Smooth muscle cell (in vitro differentiated cells): ENCODE measurements around the gene DCTN2. TPM values are rescaled to one million over a fixed set of nuclear protein-coding genes. Genes with fewer than 3 reads are reported as not detected.
"Not testable (repeated sequence)": the region's sequence is repeated elsewhere in the genome, so short reads cannot be mapped to it uniquely, and the experiment has no call there.

Experiments
- DNase-seq: peaks from one replicate; lab custom pipeline; 2025; ENCODE audit not compliant: unreplicated experiment; lab: John Stamatoyannopoulos, UW
- H2AFZ ChIP-seq: fragments of 200-600 bp; sonication (generic); 2 replicates; pipeline ENCODE4 v1.6.0; 2016; ENCODE audit warnings: antibody characterized with exemption, low read depth, mild to moderate bottlenecking
- H3F3A ChIP-seq: fragments of 200-600 bp; sonication (generic); 2 replicates; pipeline ENCODE4 v1.6.0; 2017; ENCODE audit warnings: antibody characterized with exemption, low read depth
- H3K27ac ChIP-seq: fragments of 200-600 bp; sonication (generic); 2 replicates; pipeline ENCODE4 v1.5.1; 2016; ENCODE audit warnings: low read depth, mild to moderate bottlenecking
- H3K27me3 ChIP-seq: fragments of 200-600 bp; sonication (generic); 2 replicates; pipeline ENCODE4 v1.6.1; 2016; ENCODE audit warnings: low read depth, mild to moderate bottlenecking
- H3K36me3 ChIP-seq: fragments of 200-600 bp; sonication (generic); 2 replicates; pipeline ENCODE4 v1.5.1; 2016; ENCODE audit warnings: low read depth
- H3K4me1 ChIP-seq: fragments of 200-600 bp; sonication (generic); 2 replicates; pipeline ENCODE4 v1.5.1; 2016; ENCODE audit warnings: low read depth
- H3K4me2 ChIP-seq: fragments of 200-600 bp; sonication (generic); 2 replicates; pipeline ENCODE4 v1.6.0; 2016; ENCODE audit warnings: mild to moderate bottlenecking
- H3K4me3 ChIP-seq: fragments of 200-600 bp; sonication (generic); 2 replicates; pipeline ENCODE4 v1.5.1; 2016; ENCODE audit warnings: mild to moderate bottlenecking
- H3K79me2 ChIP-seq: fragments of 200-600 bp; sonication (generic); 2 replicates; pipeline ENCODE4 v1.6.0; 2016; ENCODE audit warnings: low read depth, mild to moderate bottlenecking
- H3K9ac ChIP-seq: fragments of 200-600 bp; sonication (generic); 2 replicates; pipeline ENCODE4 v1.6.0; 2016; ENCODE audit warnings: low read depth
- H3K9me3 ChIP-seq: fragments of 200-600 bp; sonication (generic); replicated peaks from 2 replicates; pipeline ENCODE4 v1.5.1; 2016; ENCODE audit warnings: low read depth
- H4K20me1 ChIP-seq: fragments of 200-600 bp; sonication (generic); 2 replicates; pipeline ENCODE4 v1.6.0; 2016; ENCODE audit warnings: low read depth
- WGBS: methylation state at CpG from one replicate; pipeline ENCODE4 v1.1.7; 2016; ENCODE audit warnings: low lambda C conversion rate; 5-methylcytosine and 5-hydroxymethylcytosine counted together
- polyA plus RNA-seq: library from polyadenylated mRNA; unstranded; fragments of >200 nt; fragmentation: Nextera tagmentation; extraction: Ambion mirVana; gene quantifications from 2 replicates; pipeline ENCODE4 v1.2.1, GENCODE V29; 2016
- total RNA-seq: library from RNA; depleted of rRNA; stranded (reverse); fragments of >200 nt; gene quantifications from 2 replicates; pipeline ENCODE4 v1.2.3, GENCODE V29; 2014
- TF ChIP-seq, protein P1 (sequence below): fragments of 200-600 bp; sonication (generic); IDR thresholded peaks from 2 replicates; pipeline ENCODE4 v1.5.1; 2017; ENCODE audit warnings: borderline replicate concordance, mild to moderate bottlenecking, antibody characterized with exemption; ENCODE audit not compliant: insufficient read depth, poor library complexity, severe bottlenecking

Gene DCTN2
- total and polyA plus RNA-seq, 2 experiments from 2014 or later = 107 to 119 TPM

DNA sequence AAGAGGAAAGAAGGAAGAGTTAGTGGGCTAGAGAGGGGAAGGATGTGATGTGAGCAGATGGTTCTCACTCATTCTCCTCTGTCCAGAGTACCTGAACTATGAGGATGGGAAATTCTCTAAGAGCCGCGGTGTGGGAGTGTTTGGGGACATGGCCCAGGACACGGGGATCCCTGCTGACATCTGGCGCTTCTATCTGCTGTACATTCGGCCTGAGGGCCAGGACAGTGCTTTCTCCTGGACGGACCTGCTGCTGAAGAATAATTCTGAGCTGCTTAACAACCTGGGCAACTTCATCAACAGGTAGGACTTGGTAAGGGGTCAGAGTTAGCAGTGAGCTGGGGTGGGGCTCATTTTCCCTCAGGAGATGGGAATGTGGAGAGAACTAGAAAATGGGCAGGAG lies 34.3 kb downstream of the DCTN2 start:
- Histone ChIP-seq H3K27me3 (no peaks in the 10 kb centered on the region), H3F3A (peaks cover 54% of the 10 kb centered on the region), H4K20me1 (peaks cover 28% of the 10 kb centered on the region), H2AFZ (no peak overlapping the region), H3K36me3 (peaks cover 5% of the 10 kb centered on the region), H3K4me1 (no peaks in the 10 kb centered on the region), H3K4me2 (no peak overlapping the region), H3K4me3 (no peak overlapping the region), H3K79me2 (peaks cover 9% of the 10 kb centered on the region), H3K9me3 (no peaks in the 10 kb centered on the region), H3K9ac (no peak overlapping the region), H3K27ac (no peak overlapping the region)
- no peak for DNase-seq
- TF ChIP-seq, protein P1, sequence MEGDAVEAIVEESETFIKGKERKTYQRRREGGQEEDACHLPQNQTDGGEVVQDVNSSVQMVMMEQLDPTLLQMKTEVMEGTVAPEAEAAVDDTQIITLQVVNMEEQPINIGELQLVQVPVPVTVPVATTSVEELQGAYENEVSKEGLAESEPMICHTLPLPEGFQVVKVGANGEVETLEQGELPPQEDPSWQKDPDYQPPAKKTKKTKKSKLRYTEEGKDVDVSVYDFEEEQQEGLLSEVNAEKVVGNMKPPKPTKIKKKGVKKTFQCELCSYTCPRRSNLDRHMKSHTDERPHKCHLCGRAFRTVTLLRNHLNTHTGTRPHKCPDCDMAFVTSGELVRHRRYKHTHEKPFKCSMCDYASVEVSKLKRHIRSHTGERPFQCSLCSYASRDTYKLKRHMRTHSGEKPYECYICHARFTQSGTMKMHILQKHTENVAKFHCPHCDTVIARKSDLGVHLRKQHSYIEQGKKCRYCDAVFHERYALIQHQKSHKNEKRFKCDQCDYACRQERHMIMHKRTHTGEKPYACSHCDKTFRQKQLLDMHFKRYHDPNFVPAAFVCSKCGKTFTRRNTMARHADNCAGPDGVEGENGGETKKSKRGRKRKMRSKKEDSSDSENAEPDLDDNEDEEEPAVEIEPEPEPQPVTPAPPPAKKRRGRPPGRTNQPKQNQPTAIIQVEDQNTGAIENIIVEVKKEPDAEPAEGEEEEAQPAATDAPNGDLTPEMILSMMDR = no peak
- WGBS = 95% methylated on average over 6 of the region's 6 CpGs

DNA sequence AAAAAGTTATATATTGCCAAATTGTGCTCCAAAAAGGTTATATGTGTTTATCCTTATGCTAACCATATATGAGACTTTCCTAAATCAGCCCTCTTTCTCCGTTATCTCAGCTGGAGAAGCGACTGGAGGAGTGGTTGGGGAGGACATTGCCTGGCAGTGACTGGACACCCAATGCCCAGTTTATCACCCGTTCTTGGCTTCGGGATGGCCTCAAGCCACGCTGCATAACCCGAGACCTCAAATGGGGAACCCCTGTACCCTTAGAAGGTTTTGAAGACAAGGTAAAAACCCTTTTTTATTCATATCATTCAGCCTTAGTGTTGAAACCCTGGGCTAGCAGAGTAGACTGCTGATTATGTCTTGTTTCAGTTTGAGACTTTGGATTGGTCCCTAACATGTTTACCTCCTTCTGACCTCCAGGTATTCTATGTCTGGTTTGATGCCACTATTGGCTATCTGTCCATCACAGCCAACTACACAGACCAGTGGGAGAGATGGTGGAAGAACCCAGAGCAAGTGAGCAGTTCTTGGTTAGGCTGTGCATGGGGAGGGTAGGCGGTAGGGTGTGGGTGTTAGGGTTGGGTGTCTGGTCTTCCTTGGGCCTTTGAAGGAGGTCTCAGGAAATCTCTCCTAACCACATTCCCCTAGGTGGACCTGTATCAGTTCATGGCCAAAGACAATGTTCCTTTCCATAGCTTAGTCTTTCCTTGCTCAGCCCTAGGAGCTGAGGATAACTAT lies 35.2 kb downstream of the DCTN2 start:
- TF ChIP-seq, protein P1 = no peak
- DNase-seq = no peak
- no peak overlapping the region for H2AFZ ChIP-seq
- no peaks in the 10 kb centered on the region for H3K4me1 ChIP-seq
- peaks cover 9% of the 10 kb centered on the region for H3K79me2 ChIP-seq
- no peaks in the 10 kb centered on the region for H3K9me3 ChIP-seq
- H3K36me3 ChIP-seq = peaks cover 5% of the 10 kb centered on the region
- no peak overlapping the region for H3K4me2 ChIP-seq
- no peak overlapping the region for H3K27ac ChIP-seq
- H3K4me3 ChIP-seq = no peak overlapping the region
- no peak overlapping the region for H3K9ac ChIP-seq
- H3F3A ChIP-seq = peaks cover 44% of the 10 kb centered on the region
- 96% methylated on average over 7 of the region's 7 CpGs for WGBS
- H3K27me3 ChIP-seq = no peaks in the 10 kb centered on the region
- peaks cover 18% of the 10 kb centered on the region for H4K20me1 ChIP-seq

DNA sequence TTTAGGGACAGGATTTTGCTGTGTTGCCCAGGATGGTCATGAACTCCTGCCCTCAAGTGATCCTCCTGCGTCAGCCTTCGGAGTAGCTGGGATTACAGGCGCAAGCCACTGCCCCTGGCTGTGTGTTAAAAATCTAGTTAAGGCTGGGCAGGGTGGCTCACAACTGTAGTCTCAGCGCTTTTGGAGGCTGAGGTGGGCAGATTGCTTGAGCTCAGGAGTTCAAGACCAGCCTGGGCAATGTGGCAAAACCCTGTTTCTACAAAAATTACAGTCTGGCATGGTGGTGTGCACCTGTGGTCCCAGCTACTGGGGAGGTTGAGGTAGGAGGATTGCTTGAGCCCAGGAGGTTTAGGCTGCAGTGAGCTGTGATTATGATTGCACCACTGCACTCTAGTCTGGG lies 35.8 kb downstream of the DCTN2 start:
- no peak overlapping the region for H2AFZ ChIP-seq
- 94% methylated on average over 4 of the region's 4 CpGs for WGBS
- TF ChIP-seq, protein P1 = no peak
- peaks cover 16% of the 10 kb centered on the region for H4K20me1 ChIP-seq
- peaks cover 10% of the 10 kb centered on the region for H3K79me2 ChIP-seq
- no peak overlapping the region for H3K4me3 ChIP-seq
- H3F3A ChIP-seq = peaks cover 41% of the 10 kb centered on the region
- no peaks in the 10 kb centered on the region for H3K9me3 ChIP-seq
- no peak overlapping the region for H3K9ac ChIP-seq
- no peak overlapping the region for H3K4me2 ChIP-seq
- H3K27me3 ChIP-seq = no peaks in the 10 kb centered on the region
- H3K27ac ChIP-seq = no peak overlapping the region
- H3K4me1 ChIP-seq = no peaks in the 10 kb centered on the region
- H3K36me3 ChIP-seq = peaks cover 3% of the 10 kb centered on the region
- DNase-seq = no peak

DNA sequence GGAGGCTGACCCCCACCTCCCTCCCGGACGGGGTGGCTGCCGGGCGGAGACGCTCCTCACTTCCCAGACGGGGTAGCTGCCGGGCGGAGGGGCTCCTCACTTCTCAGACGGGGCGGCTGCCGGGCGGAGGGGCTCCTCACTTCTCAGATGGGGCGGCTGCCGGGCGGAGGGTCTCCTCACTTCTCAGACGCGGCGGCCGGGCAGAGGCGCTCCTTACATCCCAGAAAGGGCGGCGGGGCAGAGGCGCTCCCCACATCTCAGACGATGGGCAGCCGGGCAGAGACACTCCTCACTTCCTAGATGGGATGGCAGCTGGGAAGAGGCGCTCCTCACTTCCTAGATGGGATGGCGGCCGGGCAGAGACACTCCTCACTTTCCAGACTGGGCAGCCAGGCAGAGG lies 39.2 kb downstream of the DCTN2 start:
- not testable (repeated sequence) for H3K9ac ChIP-seq, H3K36me3 ChIP-seq, H3K9me3 ChIP-seq, DNase-seq, H3K27ac ChIP-seq, H2AFZ ChIP-seq, H3K4me2 ChIP-seq, H3K4me1 ChIP-seq, H3K27me3 ChIP-seq, H3K4me3 ChIP-seq
- Histone ChIP-seq H4K20me1 (peaks cover 11% of the 10 kb centered on the region), H3F3A (peaks cover 20% of the 10 kb centered on the region), H3K79me2 (peaks cover 20% of the 10 kb centered on the region)
- WGBS = over 99% methylated on average over 24 of the region's 28 CpGs

DNA sequence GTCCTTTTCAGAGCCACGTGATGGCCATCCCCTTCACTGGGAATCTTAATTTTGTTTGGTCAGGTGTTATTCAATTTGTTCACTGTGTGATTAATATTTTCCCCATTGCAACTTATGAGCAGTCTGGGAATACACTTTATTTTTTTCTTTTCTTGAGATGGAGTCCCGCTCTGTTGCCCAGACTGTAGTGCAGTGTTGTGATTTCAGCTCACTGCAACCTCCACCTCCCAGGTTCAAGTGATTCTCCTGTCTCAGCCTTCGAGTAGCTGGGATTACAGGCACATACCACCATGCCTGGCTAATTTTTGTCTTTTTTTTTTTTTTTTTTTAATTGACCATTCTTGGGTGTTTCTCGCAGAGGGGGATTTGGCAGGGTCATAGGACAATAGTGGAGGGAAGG lies 40.5 kb downstream of the DCTN2 start:
- DNase-seq, H3F3A ChIP-seq, H3K27me3 ChIP-seq, H4K20me1 ChIP-seq, H3K4me2 ChIP-seq, H2AFZ ChIP-seq, H3K9me3 ChIP-seq, H3K4me1 ChIP-seq, H3K27ac ChIP-seq, H3K4me3 ChIP-seq, H3K9ac ChIP-seq, H3K36me3 ChIP-seq: not testable (repeated sequence)
- 100% methylated on average over 3 of the region's 4 CpGs for WGBS
- H3K79me2 ChIP-seq = peaks cover 27% of the 10 kb centered on the region

DNA sequence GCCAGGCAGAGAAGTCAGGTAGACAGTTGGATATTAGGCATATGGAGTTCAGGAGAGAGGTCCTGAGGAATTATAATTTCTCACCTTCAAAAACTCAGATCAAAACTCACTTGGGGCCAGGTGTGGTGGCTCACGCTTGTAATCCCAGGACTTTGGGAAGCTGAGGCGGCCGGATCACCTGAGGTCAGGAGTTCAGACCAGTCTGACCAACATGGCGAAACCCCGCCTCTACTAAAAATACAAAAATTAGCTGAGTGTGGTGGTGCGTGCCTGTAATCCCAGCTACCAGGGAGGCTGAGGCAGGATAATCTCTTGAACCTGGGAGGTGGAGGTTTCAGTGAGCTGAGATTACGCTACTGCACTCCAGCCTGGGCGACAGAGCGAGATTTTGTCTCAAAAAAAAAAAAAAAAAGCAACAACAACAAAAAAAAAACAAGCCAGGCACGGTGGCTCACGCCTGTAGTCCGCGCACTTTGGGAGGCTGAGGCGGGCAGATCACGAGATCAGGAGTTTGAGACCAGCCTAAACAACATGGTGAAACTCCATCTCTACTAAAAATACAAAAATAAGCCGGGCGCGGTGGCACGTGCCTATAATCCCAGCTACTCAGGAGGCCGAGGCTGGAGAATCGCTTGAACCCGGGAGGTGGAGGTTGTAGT lies 44.6 kb downstream of the DCTN2 start:
- 99% methylated on average over 19 of the region's 22 CpGs for WGBS
- not testable (repeated sequence) for H3K4me2 ChIP-seq

More for the DNA sequence above, 44.6 kb downstream of the DCTN2 start:
- Histone ChIP-seq H3K36me3 (peaks cover 19% of the 10 kb centered on the region), H3K79me2 (peaks cover 21% of the 10 kb centered on the region)
- not testable (repeated sequence) for H3K4me3 ChIP-seq, DNase-seq, H3F3A ChIP-seq, H3K4me1 ChIP-seq, H4K20me1 ChIP-seq, H3K27me3 ChIP-seq, H2AFZ ChIP-seq, H3K9ac ChIP-seq, H3K9me3 ChIP-seq, H3K27ac ChIP-seq
